ENCODE measurements around the gene ZNRF3.

The ZNRF3 gene

DNA sequence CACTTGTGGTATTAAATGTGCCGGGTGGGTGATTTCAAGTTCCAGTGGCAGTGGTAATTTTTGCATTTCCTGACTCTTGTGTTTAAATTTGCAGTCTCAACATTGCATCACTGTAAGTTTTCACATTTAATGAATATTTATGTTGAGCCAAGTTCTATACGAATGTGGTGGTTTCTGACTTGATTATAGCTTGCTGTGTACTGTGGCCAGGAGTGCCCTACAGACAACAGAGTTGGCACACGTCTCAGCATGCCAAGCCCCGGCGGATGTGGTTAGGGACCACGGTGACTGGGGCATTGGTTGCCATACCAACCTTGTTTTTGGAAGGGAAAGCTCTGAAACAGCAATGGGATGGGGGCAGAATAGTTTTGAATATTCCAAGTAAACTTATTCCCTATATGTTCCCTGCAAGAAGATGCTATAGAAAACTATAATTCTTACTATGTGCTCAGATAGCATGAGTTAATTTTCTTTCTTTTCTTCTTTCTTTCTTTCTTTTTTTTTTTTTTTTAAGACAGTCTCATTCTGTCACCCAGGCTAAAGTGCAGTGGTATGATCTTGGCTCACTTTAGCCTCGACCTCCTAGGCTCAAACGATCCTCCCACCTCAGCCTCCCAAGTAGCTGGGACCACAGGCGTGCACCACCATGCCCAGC, 16.0 kb downstream of the ZNRF3 start:
- no peak overlapping the region for H3K4me3 ChIP-seq (replicated peaks; ENCODE audit: low read depth, low read length)
- TF ChIP-seq, protein P1, sequence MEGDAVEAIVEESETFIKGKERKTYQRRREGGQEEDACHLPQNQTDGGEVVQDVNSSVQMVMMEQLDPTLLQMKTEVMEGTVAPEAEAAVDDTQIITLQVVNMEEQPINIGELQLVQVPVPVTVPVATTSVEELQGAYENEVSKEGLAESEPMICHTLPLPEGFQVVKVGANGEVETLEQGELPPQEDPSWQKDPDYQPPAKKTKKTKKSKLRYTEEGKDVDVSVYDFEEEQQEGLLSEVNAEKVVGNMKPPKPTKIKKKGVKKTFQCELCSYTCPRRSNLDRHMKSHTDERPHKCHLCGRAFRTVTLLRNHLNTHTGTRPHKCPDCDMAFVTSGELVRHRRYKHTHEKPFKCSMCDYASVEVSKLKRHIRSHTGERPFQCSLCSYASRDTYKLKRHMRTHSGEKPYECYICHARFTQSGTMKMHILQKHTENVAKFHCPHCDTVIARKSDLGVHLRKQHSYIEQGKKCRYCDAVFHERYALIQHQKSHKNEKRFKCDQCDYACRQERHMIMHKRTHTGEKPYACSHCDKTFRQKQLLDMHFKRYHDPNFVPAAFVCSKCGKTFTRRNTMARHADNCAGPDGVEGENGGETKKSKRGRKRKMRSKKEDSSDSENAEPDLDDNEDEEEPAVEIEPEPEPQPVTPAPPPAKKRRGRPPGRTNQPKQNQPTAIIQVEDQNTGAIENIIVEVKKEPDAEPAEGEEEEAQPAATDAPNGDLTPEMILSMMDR (IDR thresholded peaks at IDR 0.05; ENCODE audit: low read depth, low read length, missing control alignments): no peak
- DNase-seq (ENCODE audit: extremely low read depth, low read depth): no peak

DNA sequence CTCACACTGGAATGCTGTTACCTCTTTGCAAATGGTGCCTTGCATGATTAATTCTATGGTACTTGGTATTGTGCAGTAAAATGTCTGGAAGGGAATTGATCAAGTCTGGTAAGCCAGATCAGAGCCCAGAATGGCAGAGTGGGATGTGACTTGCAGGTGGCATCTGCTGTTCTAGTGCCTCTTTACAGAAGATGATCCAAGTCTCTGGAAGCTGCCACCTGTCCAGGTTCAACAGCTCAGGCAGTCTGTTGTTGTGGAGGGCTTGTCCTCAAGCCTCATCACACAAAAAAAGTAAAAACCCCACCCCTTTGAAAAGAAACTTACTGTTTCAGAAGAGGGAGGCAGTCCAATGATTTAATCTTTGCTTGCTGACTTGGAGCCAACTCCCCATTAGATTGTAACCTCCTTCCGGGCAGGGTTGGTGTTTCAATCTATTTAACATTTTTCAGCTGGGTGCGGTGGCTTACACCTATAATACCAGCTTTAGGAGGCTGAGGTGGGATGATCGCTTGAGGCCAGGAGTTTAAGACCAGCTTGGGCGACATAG, 17.1 kb downstream of the ZNRF3 start:
- DNase-seq (ENCODE audit: extremely low read depth, low read depth): no peak
- TF ChIP-seq, protein P1 (IDR thresholded peaks at IDR 0.05; ENCODE audit: low read depth, low read length, missing control alignments): no peak
- H3K4me3 ChIP-seq (replicated peaks; ENCODE audit: low read depth, low read length): no peak overlapping the region

DNA sequence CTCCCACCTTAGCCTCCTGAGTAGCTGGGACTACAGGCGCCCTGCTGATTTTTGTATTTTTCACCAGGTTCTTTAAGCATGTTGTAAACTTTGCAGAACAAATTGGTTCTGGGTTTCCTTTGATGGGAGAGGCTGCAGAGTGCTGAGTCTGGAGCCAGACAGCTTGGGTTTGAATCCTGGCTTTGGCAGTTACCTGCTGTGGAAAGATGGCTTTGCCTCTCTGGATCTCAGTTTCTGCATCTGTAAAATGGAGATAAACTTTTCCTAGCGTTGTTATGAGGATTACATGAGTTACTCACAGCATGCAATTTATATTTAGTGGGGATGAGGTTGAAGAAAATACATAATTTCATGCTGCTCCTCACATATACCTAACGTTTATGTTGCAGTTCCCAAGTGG, 19.1 kb downstream of the ZNRF3 start:
- DNase-seq (ENCODE audit: extremely low read depth, low read depth): no peak
- TF ChIP-seq, protein P1 (IDR thresholded peaks at IDR 0.05; ENCODE audit: low read depth, low read length, missing control alignments): no peak
- no peak overlapping the region for H3K4me3 ChIP-seq (replicated peaks; ENCODE audit: low read depth, low read length)

DNA sequence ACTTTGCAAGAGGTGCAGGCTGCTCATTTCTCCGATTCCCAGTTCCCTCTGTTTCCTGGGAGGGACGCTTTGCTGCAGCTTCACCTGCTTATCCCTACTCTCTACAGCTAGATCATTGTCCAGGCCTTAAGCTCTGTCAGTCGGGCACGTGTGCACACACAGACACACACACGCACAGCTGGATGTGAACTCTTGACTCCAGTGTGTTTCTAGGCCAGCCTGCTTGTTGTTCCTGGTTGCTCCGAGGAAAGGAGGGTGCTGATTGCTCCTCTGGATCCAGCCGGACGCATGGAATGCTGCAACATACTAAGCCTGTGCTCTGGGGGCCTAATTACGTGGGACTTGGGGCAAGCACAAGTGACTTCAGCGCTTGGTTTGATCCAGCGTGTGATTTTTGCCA, 19.7 kb downstream of the ZNRF3 start:
- DNase-seq (ENCODE audit: extremely low read depth, low read depth): no peak
- TF ChIP-seq, protein P1 (IDR thresholded peaks at IDR 0.05; ENCODE audit: low read depth, low read length, missing control alignments): no peak
- H3K4me3 ChIP-seq (replicated peaks; ENCODE audit: low read depth, low read length): no peak overlapping the region

DNA sequence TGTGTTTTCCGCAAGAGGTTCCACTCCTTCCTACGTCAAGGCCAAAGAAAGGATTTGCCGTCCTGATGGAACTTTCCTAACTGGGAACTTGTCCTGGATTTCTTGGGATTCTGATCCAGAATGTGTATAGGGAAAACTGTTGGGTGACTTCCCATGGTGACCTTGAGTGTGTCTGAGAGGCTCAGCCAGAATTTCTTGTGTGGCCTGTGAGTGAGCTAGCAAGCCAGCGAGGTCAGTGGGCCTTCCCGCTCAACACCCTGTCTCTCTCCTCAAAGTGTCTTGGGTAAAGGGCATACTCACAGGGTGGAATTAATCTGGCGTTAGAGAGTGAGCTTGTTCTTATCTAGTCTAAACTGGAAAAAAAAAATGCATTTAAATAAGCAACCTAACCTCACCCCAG, 20.4 kb downstream of the ZNRF3 start:
- DNase-seq (ENCODE audit: extremely low read depth, low read depth): no peak
- TF ChIP-seq, protein P1 (IDR thresholded peaks at IDR 0.05; ENCODE audit: low read depth, low read length, missing control alignments): no peak

DNA sequence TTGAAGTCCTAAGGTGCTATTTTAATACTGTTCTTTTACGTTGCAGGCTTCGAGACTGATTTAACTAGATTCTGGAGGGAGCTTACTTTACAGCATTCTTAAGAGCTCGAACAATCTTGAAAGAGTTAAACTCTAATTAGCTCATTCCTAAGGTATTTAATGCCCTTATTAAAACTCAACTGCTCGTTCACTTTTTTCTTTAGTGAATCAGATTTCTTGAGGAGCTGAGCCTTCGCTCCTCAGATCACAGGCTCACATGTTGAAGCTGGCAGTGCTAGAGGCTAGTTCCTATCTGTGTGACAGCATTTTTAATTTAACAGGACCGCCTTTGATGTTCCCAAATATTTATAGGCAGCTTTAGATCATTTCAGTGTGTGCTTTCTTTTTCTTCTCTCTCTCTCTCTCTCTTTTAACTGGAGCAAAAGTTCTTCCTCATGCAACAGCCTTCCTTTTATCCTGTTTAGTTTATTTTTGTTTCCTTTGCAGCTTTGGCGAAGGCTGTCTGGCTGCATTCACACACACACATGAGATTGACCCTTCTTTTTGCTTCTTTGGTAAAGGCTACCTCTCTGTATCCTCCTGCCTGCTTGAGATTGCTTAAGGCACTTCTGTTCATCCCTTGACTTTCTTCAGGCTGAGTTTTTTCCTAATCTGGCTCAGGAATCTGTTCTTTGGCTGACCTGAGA, 21.0 kb downstream of the ZNRF3 start:
- H3K4me3 ChIP-seq (replicated peaks; ENCODE audit: low read depth, low read length): no peak overlapping the region
- TF ChIP-seq, protein P1 (IDR thresholded peaks at IDR 0.05; ENCODE audit: low read depth, low read length, missing control alignments): no peak
- DNase-seq (ENCODE audit: extremely low read depth, low read depth): no peak

More for the DNA sequence above, 20.4 kb downstream of the ZNRF3 start:
- no peak overlapping the region for H3K4me3 ChIP-seq (replicated peaks; ENCODE audit: low read depth, low read length)

Data from HFF-Myc (cell line).